GM12891 (cell line): ENCODE data around the gene MYL5.
"Not testable (repeated sequence)": the region's sequence is repeated elsewhere in the genome, so short reads cannot be mapped to it uniquely, and the experiment has no call there.

Source experiments
- DNase-seq: peaks from one replicate; pipeline ENCODE4 v3.0.0; 2011; ENCODE audit warnings: low spot score; ENCODE audit not compliant: insufficient read length
- FAIRE-seq: peaks from 2 replicates; lab custom pipeline; 2011; peaks lifted over from hg19 to GRCh38; lab: Jason Lieb, UNC
- PAX5 ChIP-seq: IDR thresholded peaks from 2 replicates; pipeline ENCODE4 v1.6.1; 2011; ENCODE audit warnings: low read length, moderate library complexity, mild to moderate bottlenecking; ENCODE audit not compliant: insufficient read depth, severe bottlenecking
- POLR2A ChIP-seq: IDR thresholded peaks from 2 replicates; pipeline ENCODE4 v1.6.1; 2011; ENCODE audit warnings: low read depth, low read length, control low read depth
- POLR2AphosphoS5 ChIP-seq: IDR thresholded peaks from 2 replicates; pipeline ENCODE4 v1.6.1; 2011; ENCODE audit warnings: low read depth, low read length, control low read depth
- POU2F2 ChIP-seq: IDR thresholded peaks from 2 replicates; pipeline ENCODE4 v1.6.1; 2011; ENCODE audit warnings: low read depth, mild to moderate bottlenecking, control low read depth, low read length, moderate library complexity
- SPI1 ChIP-seq: IDR thresholded peaks from 2 replicates; pipeline ENCODE4 v1.6.1; 2011; ENCODE audit warnings: low read depth, low read length, control low read depth
- TAF1 ChIP-seq: IDR thresholded peaks from 2 replicates; pipeline ENCODE4 v1.6.1; 2011; ENCODE audit warnings: low read depth, low read length, control low read depth

The MYL5 gene

DNA sequence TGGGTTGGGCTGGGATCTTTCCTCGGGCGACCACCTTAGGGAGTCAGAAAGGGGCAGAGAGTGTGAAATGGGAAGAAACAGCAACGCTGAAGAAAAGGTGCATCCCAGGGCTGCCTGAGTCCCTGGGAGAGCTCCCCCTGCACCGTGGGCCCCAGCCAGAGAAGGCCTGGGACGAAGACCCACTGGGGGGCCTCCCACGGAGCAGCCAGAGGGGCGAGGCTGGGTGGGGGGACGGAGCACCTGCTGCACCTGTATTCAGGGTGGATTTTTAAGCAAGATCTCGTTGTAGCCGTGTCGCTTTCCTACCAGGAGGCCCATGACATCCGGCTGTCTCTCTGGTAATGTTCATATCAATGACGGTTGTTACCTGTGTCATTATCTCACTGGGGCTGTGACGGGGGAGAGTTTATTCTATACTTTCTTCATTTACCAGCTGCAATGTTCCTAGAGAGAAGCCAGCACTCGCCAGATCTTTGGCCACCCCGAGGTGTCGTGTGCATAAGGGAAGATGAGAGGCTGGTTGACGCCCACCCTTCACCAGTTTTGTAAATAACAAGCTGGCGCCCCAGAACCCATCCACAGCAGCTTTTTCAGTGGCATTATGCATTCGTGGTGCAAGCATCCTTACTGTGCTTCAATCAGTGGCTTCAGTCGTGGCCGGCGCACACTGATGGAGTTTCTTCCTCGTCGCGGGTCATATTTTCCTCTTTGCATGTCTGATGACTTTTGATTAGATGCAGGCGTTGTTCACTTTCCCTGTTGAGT lies 25.7 kb downstream of the MYL5 start:
- DNase-seq: no peak
- no peak for FAIRE-seq
- TF ChIP-seq POU2F2 (no peak), TAF1 (no peak), POLR2A (no peak), PAX5 (no peak), SPI1 (no peak), POLR2AphosphoS5 (no peak)

DNA sequence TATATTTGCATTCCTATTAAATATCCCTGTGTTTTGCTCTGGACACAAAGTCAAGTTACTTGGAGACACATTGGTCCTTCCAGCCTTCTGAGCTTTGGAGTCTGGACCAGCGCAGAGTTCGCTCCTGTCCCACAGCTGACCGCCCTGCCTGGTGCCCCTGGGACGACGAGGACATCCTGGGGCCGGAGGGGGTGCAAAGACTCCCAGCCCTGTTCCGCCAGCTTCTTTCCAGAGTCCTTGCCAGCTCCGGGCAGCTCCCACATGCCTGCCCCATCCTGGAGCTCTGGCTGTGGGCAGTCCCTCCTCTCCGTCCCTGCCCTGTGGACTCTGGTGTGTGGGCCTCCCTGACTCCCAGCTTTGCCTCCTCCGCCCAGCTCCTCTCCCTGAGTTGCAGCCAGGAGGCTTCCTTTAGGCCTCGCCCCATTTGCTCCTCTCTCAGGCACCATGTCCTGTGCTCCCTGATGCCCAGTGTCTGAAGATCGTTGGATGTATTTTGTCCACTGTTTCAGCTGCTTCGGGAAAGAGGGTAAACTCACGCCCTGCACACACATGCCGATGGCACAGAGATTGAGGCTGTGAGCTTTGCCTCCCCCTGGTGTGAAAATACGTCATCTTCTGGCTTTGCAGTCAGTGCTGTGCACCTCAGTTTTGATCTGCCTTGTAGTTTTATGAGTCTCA lies 26.4 kb downstream of the MYL5 start:
- no peak for TF ChIP-seq TAF1
- no peak for TF ChIP-seq POU2F2
- TF ChIP-seq POLR2A: no peak
- TF ChIP-seq POLR2AphosphoS5: no peak
- TF ChIP-seq PAX5: no peak
- no peak for TF ChIP-seq SPI1
- DNase-seq (no peak), FAIRE-seq (no peak)

DNA sequence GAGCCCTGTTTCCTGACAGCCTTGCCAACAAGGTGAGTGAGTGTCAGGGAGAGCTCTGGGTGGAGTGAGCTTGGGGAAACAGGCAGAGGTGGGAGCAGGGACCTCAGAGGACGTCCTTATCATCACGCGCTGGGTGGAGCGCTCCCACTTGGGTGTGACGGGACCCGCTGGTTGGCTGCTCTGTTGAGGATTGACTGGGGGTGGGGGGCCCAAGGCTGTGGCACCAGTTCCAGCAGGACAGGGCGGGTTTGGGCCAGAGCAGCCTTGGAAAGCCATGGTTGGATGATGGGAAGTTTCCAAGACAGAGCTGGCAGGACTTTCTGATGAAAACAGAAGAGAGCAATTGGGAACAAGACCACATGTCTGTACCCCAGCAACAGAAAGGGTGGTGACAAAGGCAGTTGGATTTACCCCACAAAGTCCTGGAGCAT lies 28.3 kb downstream of the MYL5 start:
- DNase-seq (no peak), FAIRE-seq (no peak)
- TF ChIP-seq POU2F2: no peak
- TF ChIP-seq POLR2A: no peak
- TF ChIP-seq PAX5: no peak
- no peak for TF ChIP-seq TAF1
- TF ChIP-seq SPI1: no peak
- no peak for TF ChIP-seq POLR2AphosphoS5

DNA sequence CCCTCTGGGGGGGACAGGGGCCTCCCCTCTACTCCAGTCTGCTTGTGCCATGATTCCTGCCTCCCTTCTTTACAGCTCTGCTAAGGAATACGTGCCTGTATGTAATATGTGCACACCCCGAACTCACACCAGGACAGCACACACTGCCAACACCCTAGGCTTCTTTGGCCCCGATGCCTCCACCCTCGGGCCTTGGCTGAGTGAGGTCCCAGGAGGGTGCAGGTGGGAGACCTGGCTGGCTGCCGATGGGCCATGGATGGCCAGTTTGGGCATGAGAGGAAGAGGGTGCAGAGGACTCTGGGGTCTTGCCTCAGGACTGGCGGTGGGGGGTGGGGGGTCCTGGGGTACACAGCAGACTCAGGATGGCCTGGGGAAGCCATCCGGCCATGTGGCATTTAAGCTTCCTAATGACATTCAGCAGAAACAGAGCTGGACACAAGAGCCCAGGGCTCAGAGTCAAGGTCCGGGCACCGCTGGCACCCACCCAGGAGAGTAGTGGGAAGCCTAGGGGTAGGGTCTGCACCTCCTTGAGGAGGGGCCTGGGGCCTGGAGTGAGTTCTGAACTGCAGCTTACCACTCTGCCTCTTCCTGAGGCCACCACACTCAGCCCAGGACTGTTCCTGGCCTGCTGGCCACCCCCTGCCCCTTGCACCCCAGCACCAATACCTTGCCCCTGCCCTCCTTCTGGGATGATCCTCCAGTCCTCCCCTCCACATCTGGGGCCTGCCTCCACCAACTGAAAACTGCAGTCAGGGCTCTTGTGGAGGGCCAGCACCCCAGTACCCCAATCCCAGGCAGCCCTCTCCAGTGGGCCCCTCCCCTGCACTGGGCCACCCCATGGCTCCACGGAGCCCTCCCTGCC lies 29.2 kb downstream of the MYL5 start:
- TF ChIP-seq POLR2AphosphoS5 (no peak), TAF1 (no peak), SPI1 (no peak), POU2F2 (no peak), POLR2A (no peak)
- DNase-seq: no peak
- FAIRE-seq: no peak

DNA sequence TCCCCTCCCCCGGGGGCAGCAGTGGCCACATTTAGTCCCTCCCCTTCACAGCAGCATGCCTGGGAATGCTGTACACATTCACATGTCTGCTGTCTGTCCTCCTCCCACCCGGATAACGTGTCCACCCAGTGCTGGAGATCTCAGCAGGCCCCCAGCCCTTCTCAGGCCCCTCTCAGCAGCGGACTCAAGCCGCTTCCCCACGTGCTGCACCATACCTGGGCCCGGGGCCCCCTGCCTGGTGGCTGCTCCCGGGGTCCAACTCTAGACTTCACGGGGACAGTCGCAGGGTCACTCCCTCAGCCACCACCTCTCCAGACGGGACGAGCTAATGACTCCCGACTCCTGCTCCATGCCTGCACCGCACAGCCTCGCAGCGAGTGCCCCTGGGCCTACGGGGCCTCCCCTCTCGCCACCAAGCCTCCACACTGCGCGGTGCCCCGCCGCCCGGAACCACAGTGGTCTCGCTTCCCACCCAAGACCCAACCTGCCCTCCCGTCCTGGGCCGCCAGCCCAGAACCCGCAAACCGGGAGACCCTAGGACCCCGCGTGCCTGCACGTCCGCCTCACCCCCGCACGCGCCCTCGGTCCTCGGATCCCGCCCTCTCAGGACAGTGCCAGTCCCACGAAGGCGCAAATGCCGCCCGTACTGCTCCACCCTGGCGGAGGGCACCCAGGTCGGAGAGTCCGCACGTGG lies 30.0 kb downstream of the MYL5 start:
- TF ChIP-seq SPI1 (no peak), TAF1 (no peak), POU2F2 (no peak), POLR2AphosphoS5 (no peak), PAX5 (no peak), POLR2A (no peak)
- no peak for FAIRE-seq
- no peak for DNase-seq

DNA sequence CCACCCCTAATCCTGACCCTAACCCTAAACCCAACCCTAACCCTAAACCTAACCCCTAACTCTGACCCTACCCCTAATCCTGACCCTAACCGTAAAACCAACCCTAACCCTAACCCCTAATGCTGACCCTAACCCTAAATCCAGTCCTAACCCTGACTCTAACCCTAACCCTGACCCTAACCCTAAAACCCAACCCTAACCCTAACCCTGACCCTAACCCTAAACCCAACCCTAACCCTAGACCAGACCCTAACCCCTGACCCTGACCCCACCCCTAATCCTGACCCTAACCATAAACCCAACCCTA lies 30.6 kb downstream of the MYL5 start:
- TF ChIP-seq POU2F2: no peak
- TF ChIP-seq POLR2A: no peak
- DNase-seq: no peak
- FAIRE-seq: peak; percentile 82

DNA sequence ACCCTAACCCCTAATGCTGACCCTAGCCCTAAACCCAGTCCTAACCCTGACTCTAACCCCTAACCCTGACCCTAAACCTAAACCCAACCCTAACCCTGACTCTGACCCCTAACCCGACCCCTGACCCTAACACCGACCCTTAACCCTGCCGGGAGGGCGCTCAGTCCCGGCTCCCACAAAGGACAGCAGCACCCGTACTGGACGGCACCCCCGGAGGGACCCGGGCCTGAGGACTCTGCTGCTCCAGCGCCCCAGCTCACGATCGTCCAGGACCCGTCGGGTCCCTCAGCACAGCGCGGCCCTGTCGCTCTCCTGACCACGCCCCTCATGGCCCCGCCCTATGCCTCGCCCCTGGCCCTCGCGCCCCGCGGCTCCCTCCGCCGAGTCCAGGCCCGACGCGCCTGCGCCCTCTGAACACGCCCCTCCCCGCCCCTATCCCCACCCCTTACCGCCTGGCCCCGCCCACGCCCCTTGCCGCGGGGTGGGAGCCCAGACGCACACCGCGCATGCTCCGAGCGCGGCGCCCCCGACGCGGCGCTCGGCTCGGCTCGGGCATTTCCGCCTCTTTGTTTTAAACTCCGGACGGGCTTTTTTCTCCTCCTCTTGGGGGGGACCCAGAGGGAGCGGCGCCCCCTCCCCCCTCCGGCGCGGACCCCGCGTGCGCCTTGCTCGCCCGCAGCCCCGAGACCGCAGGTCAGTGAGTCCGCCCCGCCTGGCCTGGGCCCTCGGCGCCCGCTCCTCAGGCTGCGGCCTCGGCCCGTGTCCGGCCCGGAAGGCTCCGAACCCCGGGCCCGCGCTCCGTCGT lies 31.1 kb downstream of the MYL5 start, which contains the start of gene PCGF3:
PCGF3 (plus strand) TSS at position 555 of the 805 bp plus-strand sequence. CDS start 27,849 bp downstream, outside the sequence.
- peak; percentile 100 for FAIRE-seq
- no peak for TF ChIP-seq TAF1
- peak; percentile 100 for DNase-seq

DNA sequence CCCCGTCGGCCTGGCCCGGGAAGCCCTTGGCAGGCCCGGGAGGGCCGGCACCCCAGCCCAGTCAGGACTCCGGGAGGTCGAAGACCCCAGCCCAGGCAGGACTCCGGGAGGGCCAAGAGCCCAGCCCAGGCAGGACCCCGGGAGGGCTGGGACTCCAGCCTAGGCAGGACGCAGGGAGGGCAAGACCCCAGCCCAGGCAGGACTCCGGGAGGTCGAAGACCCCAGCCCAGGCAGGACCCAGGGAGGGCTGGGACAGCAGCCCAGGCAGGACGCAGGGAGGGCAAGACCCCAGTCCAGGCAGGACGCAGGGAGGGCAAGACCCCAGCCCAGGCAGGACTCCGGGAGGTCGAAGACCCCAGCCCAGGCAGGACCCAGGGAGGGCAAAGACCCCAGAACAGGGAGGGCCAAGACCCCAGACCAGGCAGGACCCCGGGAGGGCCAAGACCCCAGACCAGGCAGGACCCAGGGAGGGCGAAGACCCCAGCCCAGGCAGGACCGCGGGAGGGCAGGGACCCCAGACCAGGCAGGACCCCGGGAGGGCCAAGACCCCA lies 31.8 kb downstream of the MYL5 start:
- FAIRE-seq, DNase-seq: not testable (repeated sequence)
